22Rv1 (cell line): ENCODE results near the gene MRE11.

Experiments
- ZFX ChIP-seq: fragments of 450-650 bp; IDR thresholded peaks from 2 replicates; pipeline ENCODE4 v1.6.1; 2017; ENCODE audit warnings: antibody characterized with exemption, borderline replicate concordance
- TF ChIP-seq, protein P1 (sequence below): fragments of 450-650 bp; IDR thresholded peaks from 2 replicates; pipeline ENCODE4 v1.5.1; 2017; ENCODE audit warnings: mild to moderate bottlenecking

DNA sequence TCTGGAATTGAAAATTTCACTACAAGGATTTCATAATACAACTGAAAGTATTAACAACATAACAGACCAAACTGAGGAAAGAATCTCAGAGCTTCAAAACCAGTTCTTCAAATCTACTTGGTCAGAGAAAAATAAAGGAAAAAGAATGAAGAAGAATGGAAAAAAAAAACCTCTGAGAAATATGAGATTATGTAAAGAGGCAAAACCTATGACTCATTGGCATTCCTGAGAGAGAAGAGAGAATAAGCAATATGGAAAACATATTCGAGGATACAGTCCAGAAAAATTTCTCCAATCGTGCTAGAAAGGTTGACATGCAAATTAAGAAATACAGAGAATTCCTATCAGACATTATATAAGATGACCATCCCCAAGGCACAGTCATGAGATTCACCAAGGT lies 69.0 kb downstream of the MRE11 start:
- TF ChIP-seq, protein P1, sequence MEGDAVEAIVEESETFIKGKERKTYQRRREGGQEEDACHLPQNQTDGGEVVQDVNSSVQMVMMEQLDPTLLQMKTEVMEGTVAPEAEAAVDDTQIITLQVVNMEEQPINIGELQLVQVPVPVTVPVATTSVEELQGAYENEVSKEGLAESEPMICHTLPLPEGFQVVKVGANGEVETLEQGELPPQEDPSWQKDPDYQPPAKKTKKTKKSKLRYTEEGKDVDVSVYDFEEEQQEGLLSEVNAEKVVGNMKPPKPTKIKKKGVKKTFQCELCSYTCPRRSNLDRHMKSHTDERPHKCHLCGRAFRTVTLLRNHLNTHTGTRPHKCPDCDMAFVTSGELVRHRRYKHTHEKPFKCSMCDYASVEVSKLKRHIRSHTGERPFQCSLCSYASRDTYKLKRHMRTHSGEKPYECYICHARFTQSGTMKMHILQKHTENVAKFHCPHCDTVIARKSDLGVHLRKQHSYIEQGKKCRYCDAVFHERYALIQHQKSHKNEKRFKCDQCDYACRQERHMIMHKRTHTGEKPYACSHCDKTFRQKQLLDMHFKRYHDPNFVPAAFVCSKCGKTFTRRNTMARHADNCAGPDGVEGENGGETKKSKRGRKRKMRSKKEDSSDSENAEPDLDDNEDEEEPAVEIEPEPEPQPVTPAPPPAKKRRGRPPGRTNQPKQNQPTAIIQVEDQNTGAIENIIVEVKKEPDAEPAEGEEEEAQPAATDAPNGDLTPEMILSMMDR = no peak
- no peak for TF ChIP-seq ZFX
